ENCODE data around the gene RASAL2. TPM values are rescaled to one million over a fixed set of nuclear protein-coding genes. Genes with fewer than 3 reads are reported as not detected.
A peak's percentile ranks its signal among the peaks of the same experiment; 100 is the strongest.

Gene RASAL2
- total and polyA plus RNA-seq, 2 experiments from 2014 or later = 16.0 to 42.2 TPM

DNA sequence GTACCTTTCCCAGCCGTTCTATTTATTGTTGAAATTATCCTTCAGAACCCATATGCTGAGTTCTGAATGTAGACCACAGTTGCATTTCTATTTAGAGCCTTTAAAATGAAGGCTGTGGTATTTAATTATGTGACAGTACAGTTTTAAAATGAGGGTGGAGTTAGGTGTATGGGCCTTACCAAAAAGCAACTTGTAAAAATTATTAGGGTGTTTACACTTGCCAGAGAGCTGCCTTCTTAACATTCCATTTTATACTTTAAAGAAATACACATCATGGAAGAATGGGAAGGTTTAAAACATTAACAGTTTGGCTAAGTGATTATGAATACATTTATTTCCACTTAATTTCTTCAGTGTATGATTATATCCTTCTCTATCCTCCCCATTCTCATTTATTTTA, 75.7 kb downstream of the RASAL2 start:
- Histone ChIP-seq H3K27me3 (ENCODE audit: insufficient read depth) (no peaks in the 10 kb centered on the region), H4K20me1 (replicated peaks; ENCODE audit: insufficient read depth) (peaks cover 9% of the 10 kb centered on the region; the same call in 1 of the 2 replicates), H3K27ac (ENCODE audit: low read depth) (no peak overlapping the region), H3K9me2 (ENCODE audit: insufficient read depth) (no peaks in the 10 kb centered on the region), H3K4me3 (no peak overlapping the region), H3K79me2 (replicated peaks; ENCODE audit: insufficient read depth) (peaks cover 96% of the 10 kb centered on the region), H3K4me2 (no peak overlapping the region), H3F3A (replicated peaks; ENCODE audit: low read depth) (no peaks in the 10 kb centered on the region), H3K36me3 (ENCODE audit: insufficient read depth) (no peaks in the 10 kb centered on the region), H2AFZ (no peak overlapping the region), H3K4me1 (ENCODE audit: insufficient read depth) (peaks cover 24% of the 10 kb centered on the region)
- no peak for ATAC-seq
- Mint-ChIP-seq H3K27ac (no peak overlapping the region), H3K4me3 (no peak overlapping the region), H3K36me3 (ENCODE audit: low read depth) (no peaks in the 10 kb centered on the region), H3K27me3 (ENCODE audit: insufficient read depth, low read depth, poor library complexity) (no peaks in the 10 kb centered on the region), H3K9me3 (no peaks in the 10 kb centered on the region), H3K4me1 (peaks cover 20% of the 10 kb centered on the region; the same call in 2 of the 3 replicates)
- no peak for DNase-seq (ENCODE audit: low spot score)
- TF ChIP-seq, protein P1, sequence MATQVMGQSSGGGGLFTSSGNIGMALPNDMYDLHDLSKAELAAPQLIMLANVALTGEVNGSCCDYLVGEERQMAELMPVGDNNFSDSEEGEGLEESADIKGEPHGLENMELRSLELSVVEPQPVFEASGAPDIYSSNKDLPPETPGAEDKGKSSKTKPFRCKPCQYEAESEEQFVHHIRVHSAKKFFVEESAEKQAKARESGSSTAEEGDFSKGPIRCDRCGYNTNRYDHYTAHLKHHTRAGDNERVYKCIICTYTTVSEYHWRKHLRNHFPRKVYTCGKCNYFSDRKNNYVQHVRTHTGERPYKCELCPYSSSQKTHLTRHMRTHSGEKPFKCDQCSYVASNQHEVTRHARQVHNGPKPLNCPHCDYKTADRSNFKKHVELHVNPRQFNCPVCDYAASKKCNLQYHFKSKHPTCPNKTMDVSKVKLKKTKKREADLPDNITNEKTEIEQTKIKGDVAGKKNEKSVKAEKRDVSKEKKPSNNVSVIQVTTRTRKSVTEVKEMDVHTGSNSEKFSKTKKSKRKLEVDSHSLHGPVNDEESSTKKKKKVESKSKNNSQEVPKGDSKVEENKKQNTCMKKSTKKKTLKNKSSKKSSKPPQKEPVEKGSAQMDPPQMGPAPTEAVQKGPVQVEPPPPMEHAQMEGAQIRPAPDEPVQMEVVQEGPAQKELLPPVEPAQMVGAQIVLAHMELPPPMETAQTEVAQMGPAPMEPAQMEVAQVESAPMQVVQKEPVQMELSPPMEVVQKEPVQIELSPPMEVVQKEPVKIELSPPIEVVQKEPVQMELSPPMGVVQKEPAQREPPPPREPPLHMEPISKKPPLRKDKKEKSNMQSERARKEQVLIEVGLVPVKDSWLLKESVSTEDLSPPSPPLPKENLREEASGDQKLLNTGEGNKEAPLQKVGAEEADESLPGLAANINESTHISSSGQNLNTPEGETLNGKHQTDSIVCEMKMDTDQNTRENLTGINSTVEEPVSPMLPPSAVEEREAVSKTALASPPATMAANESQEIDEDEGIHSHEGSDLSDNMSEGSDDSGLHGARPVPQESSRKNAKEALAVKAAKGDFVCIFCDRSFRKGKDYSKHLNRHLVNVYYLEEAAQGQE (IDR thresholded peaks at IDR 0.05; ENCODE audit: unreplicated experiment) = no peak
- no peak for TF ChIP-seq ZNF331 (CRISPR knock-in tag; IDR thresholded peaks at IDR 0.05; ENCODE audit: low read depth)

- peaks cover 25% of the 10 kb centered on the region for H3K4me1 ChIP-seq (ENCODE audit: insufficient read depth)
- no peak overlapping the region for H3K4me3 Mint-ChIP-seq
- H3K4me3 ChIP-seq = no peak overlapping the region
- H3F3A ChIP-seq (replicated peaks; ENCODE audit: low read depth) = no peaks in the 10 kb centered on the region
- H3K36me3 Mint-ChIP-seq (ENCODE audit: low read depth) = no peaks in the 10 kb centered on the region
- peaks cover 97% of the 10 kb centered on the region for H3K79me2 ChIP-seq (replicated peaks; ENCODE audit: insufficient read depth)
- peak; percentile 57 for DNase-seq (ENCODE audit: low spot score)
- peak; percentile 39; the same call in 2 of the 3 replicates for ATAC-seq
- H3K4me1 Mint-ChIP-seq = peaks cover 25% of the 10 kb centered on the region; the same call in 2 of the 3 replicates
- no peak overlapping the region for H3K27ac Mint-ChIP-seq
- H3K27ac ChIP-seq (ENCODE audit: low read depth) = no peak overlapping the region
- H3K27me3 ChIP-seq (ENCODE audit: insufficient read depth) = no peaks in the 10 kb centered on the region
- H3K27me3 Mint-ChIP-seq (ENCODE audit: insufficient read depth, low read depth, poor library complexity) = no peaks in the 10 kb centered on the region
- no peaks in the 10 kb centered on the region for H3K9me2 ChIP-seq (ENCODE audit: insufficient read depth)
- H2AFZ ChIP-seq = no peak overlapping the region
- H3K4me2 ChIP-seq = no peak overlapping the region
- H3K9me3 Mint-ChIP-seq = no peaks in the 10 kb centered on the region
- H3K36me3 ChIP-seq (ENCODE audit: insufficient read depth) = no peaks in the 10 kb centered on the region
- peaks cover 9% of the 10 kb centered on the region; the same call in 1 of the 2 replicates for H4K20me1 ChIP-seq (replicated peaks; ENCODE audit: insufficient read depth)
- no peak for TF ChIP-seq EZH2 (IDR thresholded peaks at IDR 0.05; ENCODE audit: low read depth, unreplicated experiment)
- TF ChIP-seq ZNF114 (CRISPR knock-in tag; IDR thresholded peaks at IDR 0.05) = no peak
- no peak for TF ChIP-seq ETS1 (IDR thresholded peaks at IDR 0.05)
- TF ChIP-seq ZNF462 (CRISPR knock-in tag; IDR thresholded peaks at IDR 0.05) = no peak
- TF ChIP-seq CTCF (conservative IDR thresholded peaks at IDR 0.05; ENCODE audit: low read depth in 2 of 2) = no peak
- TF ChIP-seq NANOG (IDR thresholded peaks at IDR 0.05; ENCODE audit: borderline replicate concordance) = no peak
- TF ChIP-seq STAT1 (IDR thresholded peaks at IDR 0.05; ENCODE audit: unreplicated experiment) = no peak
- no peak for TF ChIP-seq POLR2AphosphoS5 (IDR thresholded peaks at IDR 0.05; ENCODE audit: low read depth)
These were observed 79.0 kb downstream of the RASAL2 start for GRCh38 chr1:178172939-178173338.

Data from GM23338 (cell line).